Endothelial cell of umbilical vein (primary cell): ENCODE measurements around the gene CARHSP1. TPM values are rescaled to one million over a fixed set of nuclear protein-coding genes. Genes with fewer than 3 reads are reported as not detected.

ENCODE experiments used
- BruUV-seq: library from RNA; stranded (reverse); fragments of 400-500 nt; replicated peaks from 2 replicates; lab custom pipeline; 2021; lab: Mats Ljungman, UMichigan
- CTCF ChIA-PET: fragments of 300-600, 350-600 bp; sonication (Branson Sonifier 250); formaldehyde crosslinking; loops from one replicate; lab custom pipeline; 2021; ENCODE audit warnings: antibody characterized with exemption, inconsistent platforms; lab: Charles Lee
- POLR2A ChIA-PET: fragments of 300-600, 350-600 bp; sonication (Branson Sonifier 250); formaldehyde crosslinking; loops from one replicate; lab custom pipeline; 2021; ENCODE audit warnings: antibody characterized with exemption, inconsistent platforms; lab: Charles Lee
- DNase-seq: peaks from one replicate; pipeline ENCODE4 v3.0.0-alpha.2; 2011; ENCODE audit warnings: low read depth, low spot score
- FAIRE-seq: peaks from 2 replicates; lab custom pipeline; 2011; peaks lifted over from hg19 to GRCh38; lab: Jason Lieb, UNC
- H2AFZ ChIP-seq: 2 replicates; pipeline ENCODE4 v1.6.0; 2012; ENCODE audit warnings: low read depth, low read length, control low read depth, inconsistent platforms
- H3K27ac ChIP-seq: 2 replicates; pipeline ENCODE4 v1.5.1; 2011; ENCODE audit warnings: low read depth, mild to moderate bottlenecking, control low read depth, low read length, moderate library complexity; ENCODE audit not compliant: insufficient read depth
- H3K27me3 ChIP-seq, 2 experiments: 2 replicates each; pipeline versions ENCODE4 v1.6.0 to v1.6.1; 2011; ENCODE audit warnings: low read length in 2 of 2, mixed read lengths in 1 of 2; ENCODE audit not compliant: control insufficient read depth in 2 of 2, insufficient read depth in 2 of 2
- H3K36me3 ChIP-seq, 2 experiments: 2 replicates in 1 of 2; 3 replicates in 1 of 2; pipeline ENCODE4 v1.5.1; 2011; ENCODE audit warnings: low read length in 2 of 2, mild to moderate bottlenecking in 1 of 2, moderate library complexity in 1 of 2; ENCODE audit not compliant: control insufficient read depth in 2 of 2, insufficient read depth in 2 of 2; ENCODE audit errors: extremely low read depth in 1 of 2
- H3K4me1 ChIP-seq: 3 replicates; pipeline ENCODE4 v1.5.1; 2011; ENCODE audit warnings: mild to moderate bottlenecking, low read length; ENCODE audit not compliant: control insufficient read depth, insufficient read depth; ENCODE audit errors: extremely low read depth
- H3K4me2 ChIP-seq: 2 replicates; pipeline ENCODE4 v1.6.1; 2011; ENCODE audit warnings: low read length, control low read depth, mixed read lengths; ENCODE audit not compliant: insufficient read depth
- H3K4me3 ChIP-seq, 3 experiments: fragments of 200-600 bp in 1 of 3; sonication (generic), shearing (Covaris generic) in 1 of 3; replicated peaks in 1 of 3; 2 replicates each; pipeline ENCODE4 v1.5.1; 2011 to 2016; ENCODE audit warnings: control low read depth in 3 of 3, low read length in 3 of 3, mild to moderate bottlenecking in 2 of 3, inconsistent platforms in 1 of 3, low read depth in 1 of 3, moderate library complexity in 1 of 3; ENCODE audit not compliant: insufficient read depth in 1 of 3
- H3K79me2 ChIP-seq: 2 replicates; pipeline ENCODE4 v1.6.0; 2012; ENCODE audit warnings: low read length, inconsistent platforms; ENCODE audit not compliant: control insufficient read depth, insufficient read depth
- H3K9ac ChIP-seq: replicated peaks from 2 replicates; pipeline ENCODE3; 2011; ENCODE audit warnings: low read length, control low read depth; ENCODE audit not compliant: insufficient read depth; ENCODE audit errors: extremely low read depth
- H3K9me1 ChIP-seq: replicated peaks from 3 replicates; pipeline ENCODE4 v1.6.0; 2011; ENCODE audit warnings: mild to moderate bottlenecking, low read length; ENCODE audit not compliant: control insufficient read depth, insufficient read depth; ENCODE audit errors: extremely low read depth
- H3K9me3 ChIP-seq: replicated peaks from 2 replicates; pipeline ENCODE4 v1.5.1; 2012; ENCODE audit warnings: low read length, inconsistent platforms; ENCODE audit not compliant: control insufficient read depth, insufficient read depth
- H4K20me1 ChIP-seq: replicated peaks from 2 replicates; pipeline ENCODE3; 2011; ENCODE audit warnings: mild to moderate bottlenecking, low read length; ENCODE audit not compliant: control insufficient read depth, insufficient read depth; ENCODE audit errors: extremely low read depth
- CTCF ChIP-seq, 2 donors: IDR thresholded peaks; 1 replicate in 1 of 2; 2 replicates in 1 of 2; pipeline ENCODE4 v1.5.1; 2011; ENCODE audit warnings: low read length in 2 of 2, mild to moderate bottlenecking in 2 of 2, moderate library complexity in 2 of 2, control low read depth in 1 of 2, inconsistent platforms in 1 of 2, low read depth in 1 of 2; ENCODE audit not compliant: insufficient read depth in 1 of 2; ENCODE audit errors: extremely low read depth in 1 of 2
- EZH2 ChIP-seq: IDR thresholded peaks from 2 replicates; pipeline ENCODE4 v1.6.1; 2012; ENCODE audit warnings: borderline replicate concordance, low read depth, mild to moderate bottlenecking, moderate library complexity, low read length, inconsistent platforms; ENCODE audit not compliant: severe bottlenecking
- FOS ChIP-seq: IDR thresholded peaks from 2 replicates; pipeline ENCODE4 v1.6.1; 2011; ENCODE audit warnings: mild to moderate bottlenecking, low read length, moderate library complexity, borderline replicate concordance; ENCODE audit not compliant: insufficient read depth
- GATA2 ChIP-seq: IDR thresholded peaks from 2 replicates; pipeline ENCODE4 v1.7.0; 2011; ENCODE audit warnings: low read depth, mild to moderate bottlenecking, moderate library complexity, mixed read lengths, low read length; ENCODE audit not compliant: insufficient read length, insufficient read depth
- JUN ChIP-seq: IDR thresholded peaks from 2 replicates; pipeline ENCODE4 v1.6.1; 2011; ENCODE audit warnings: borderline replicate concordance, low read depth; ENCODE audit not compliant: insufficient read length, insufficient read depth
- POLR2AphosphoS5 ChIP-seq: IDR thresholded peaks from 2 replicates; pipeline ENCODE4 v1.6.1; 2012; ENCODE audit warnings: low read depth, mild to moderate bottlenecking, control low read depth, low read length, moderate library complexity; ENCODE audit not compliant: insufficient read depth
- dilution Hi-C: fragments of 300-500 bp; cut with MboI; formaldehyde crosslinking; loops from one replicate; pipeline ENCODE4 v1.15.0; 2019; ENCODE audit warnings: low sequenced_read_pairs; ENCODE audit not compliant: extremely low pct_ligation_motif_present
- intact Hi-C: fragments of 100-400 bp; cut with micrococcal nuclease; formaldehyde crosslinking; loops from one replicate; pipeline ENCODE4 v1.10.0; 2022
- polyA plus RNA-seq, 4 experiments: library from polyadenylated mRNA; depleted of rRNA in 3 of 4; stranded (reverse) in 3 of 4; unstranded in 1 of 4; fragments of >200 nt; gene quantifications; 2 replicates each; pipeline versions ENCODE4 v1.2.1 to v1.2.3, GENCODE V29; 2011 to 2012; ENCODE audit warnings: missing spikeins in 1 of 4
- total RNA-seq: library from RNA; stranded (reverse); gene quantifications from 2 replicates; pipeline ENCODE4 v1.2.3, GENCODE V29; 2021

The CARHSP1 gene
- total and polyA plus RNA-seq, 2 donors (not counting 3 experiments of a cell fraction or from before 2014, with no cell fraction given): 64.9 to 72.5 TPM

GRCh38 chr16:8893426-8893825, 24.6 kb upstream of the CARHSP1 start:
- no peaks in the 10 kb centered on the region for H3K79me2 ChIP-seq
- no peak overlapping the region for H3K27ac ChIP-seq
- intact Hi-C loops: no loop called here
- dilution Hi-C loops: no loop called here
- H3K4me2 ChIP-seq: no peak overlapping the region
- no TSS peak for BruUV-seq
- FAIRE-seq (no peak), DNase-seq (no peak)
- H4K20me1 ChIP-seq: no peaks in the 10 kb centered on the region
- ChIA-PET POLR2A (no interaction called here), CTCF (interaction anchor here (0.9 to 1.3 kb wide), 2 partner anchors 13 to 116 kb away, joined by 3 read pairs; no protein-coding TSS in a partner anchor)
- TF ChIP-seq EZH2 (no peak), FOS (no peak), JUN (no peak), POLR2AphosphoS5 (no peak), CTCF (IDR thresholded peaks at IDR 0.05; ENCODE audit: extremely low read depth in 1 of 2, insufficient read depth in 1 of 2, low read depth in 1 of 2, low read length in 2 of 2) (no peak), GATA2 (no peak)
- no peaks in the 10 kb centered on the region for H3K9me3 ChIP-seq
- H3K27me3 ChIP-seq: no peaks in the 10 kb centered on the region
- H3K4me1 ChIP-seq: no peaks in the 10 kb centered on the region
- no peak overlapping the region for H3K4me3 ChIP-seq
- no peaks in the 10 kb centered on the region for H3K9me1 ChIP-seq
- peaks cover 26 to 45% of the 10 kb centered on the region in 2 experiments for H3K36me3 ChIP-seq
- H3K9ac ChIP-seq: no peak overlapping the region
- no peak overlapping the region for H2AFZ ChIP-seq
